Heart left ventricle (tissue), 13 donors: Measurements from ENCODE around the gene NDP.

Experiments used
- POLR2A ChIP-seq, 2 donors: fragments of 450-650 bp; IDR thresholded peaks; one replicate each; pipeline ENCODE4 v1.6.1; 2017; ENCODE audit warnings: antibody characterized with exemption in 2 of 2, mild to moderate bottlenecking in 2 of 2, moderate library complexity in 2 of 2
- TF ChIP-seq, protein P1 (sequence below), 12 donors: fragments of 200-600 bp; sonication (generic) in 4 of 12; IDR thresholded peaks; one replicate each; pipeline versions ENCODE4 v1.5.0 to v1.8.0; 2018 to 2022; ENCODE audit warnings: antibody characterized with exemption in 12 of 12, mild to moderate bottlenecking in 5 of 12
- donor health status: ischemic (EF 13 %, LVEDD 7.1; RV severe dilation, severe dysfunction).
- donor health status: DM: no; HTN: yes; CAD: no.
- donor health status: DM: no; HTN: no; CAD: no.
- donor health status: ischemic (EF 25% LVEDD 6.9; RV normal size, moderate dysfunction).
- donor health status: ischemic (EF 25% LVEDD 5.7; RV mildly dilated, moderate dysfunction).
- donor health status: ischemic (EF 35%, LVEDD 5.7; RV mildly dilated, moderate dysfunction).
- donor health status: nonischemic (EF 11% LVEDD 7.7; RV severe dilation, severe dysfunction).
- donor health status: DM: yes; HTN: yes; CAD: no.
- donor health status: PGD.
- donor health status: ischemic (EF 29% LVEDD 5.4; RV normal size, mild dysfunction).
- donor health status: nonischemic (EF 23%, LVEDD 6.1; RV moderate dilation, normal function).

DNA sequence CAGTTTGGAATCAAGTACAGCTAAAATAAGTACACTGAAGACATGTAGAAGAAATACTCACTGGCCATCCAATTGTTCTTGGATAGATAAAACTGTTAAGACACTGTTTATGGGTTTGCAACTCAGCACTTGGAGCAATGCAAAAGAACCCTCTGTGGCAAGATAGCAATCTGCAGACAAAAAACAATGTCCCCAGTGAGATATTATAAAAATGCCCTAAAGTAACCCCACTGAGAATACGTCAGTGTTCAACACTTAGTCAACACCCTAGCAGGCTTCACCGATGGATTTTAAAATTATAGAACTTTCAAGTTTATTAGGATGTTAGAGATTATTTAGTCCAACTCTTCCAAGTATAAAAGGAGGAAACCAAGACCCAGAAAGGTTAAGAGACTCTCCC is 47.5 kb upstream of the NDP start:
- TF ChIP-seq, protein P1, sequence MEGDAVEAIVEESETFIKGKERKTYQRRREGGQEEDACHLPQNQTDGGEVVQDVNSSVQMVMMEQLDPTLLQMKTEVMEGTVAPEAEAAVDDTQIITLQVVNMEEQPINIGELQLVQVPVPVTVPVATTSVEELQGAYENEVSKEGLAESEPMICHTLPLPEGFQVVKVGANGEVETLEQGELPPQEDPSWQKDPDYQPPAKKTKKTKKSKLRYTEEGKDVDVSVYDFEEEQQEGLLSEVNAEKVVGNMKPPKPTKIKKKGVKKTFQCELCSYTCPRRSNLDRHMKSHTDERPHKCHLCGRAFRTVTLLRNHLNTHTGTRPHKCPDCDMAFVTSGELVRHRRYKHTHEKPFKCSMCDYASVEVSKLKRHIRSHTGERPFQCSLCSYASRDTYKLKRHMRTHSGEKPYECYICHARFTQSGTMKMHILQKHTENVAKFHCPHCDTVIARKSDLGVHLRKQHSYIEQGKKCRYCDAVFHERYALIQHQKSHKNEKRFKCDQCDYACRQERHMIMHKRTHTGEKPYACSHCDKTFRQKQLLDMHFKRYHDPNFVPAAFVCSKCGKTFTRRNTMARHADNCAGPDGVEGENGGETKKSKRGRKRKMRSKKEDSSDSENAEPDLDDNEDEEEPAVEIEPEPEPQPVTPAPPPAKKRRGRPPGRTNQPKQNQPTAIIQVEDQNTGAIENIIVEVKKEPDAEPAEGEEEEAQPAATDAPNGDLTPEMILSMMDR (IDR thresholded peaks at IDR 0.05), result no peak
- no peak for TF ChIP-seq POLR2A (IDR thresholded peaks at IDR 0.05)
